ENCODE data around the gene ENTREP3.

GRCh38 chr1:155200920-155201319 is 54.4 kb downstream of the ENTREP3 start:
- no peak for TF ChIP-seq CTCF (IDR thresholded peaks at IDR 0.05; ENCODE audit: low read depth, low read length, poor library complexity, severe bottlenecking)
- no peak for TF ChIP-seq EZH2phosphoT487 (IDR thresholded peaks at IDR 0.05; ENCODE audit: borderline replicate concordance, low read length)

All from DOHH2 (cell line).